K562 (cell line): ENCODE data around the gene SGMS1. TPM values are rescaled to one million over a fixed set of nuclear protein-coding genes. Genes with fewer than 3 reads are reported as not detected.

ENCODE experiments used
- ATF1 ChIP-seq, 2 experiments: fragments of 450-650 bp in 1 of 2; IDR thresholded peaks; 2 replicates each; pipeline ENCODE4 v1.6.1; 2016; ENCODE audit warnings: missing compliant biosample characterization in 1 of 2, missing genetic modification characterization in 1 of 2
- BRF1 ChIP-seq: IDR thresholded peaks from 3 replicates; pipeline ENCODE4 v1.6.1; 2011; ENCODE audit warnings: borderline replicate concordance, mild to moderate bottlenecking; ENCODE audit not compliant: insufficient read length; ENCODE audit errors: extremely low read depth
- C11orf30 ChIP-seq: fragments of 450-650 bp; IDR thresholded peaks from 2 replicates; pipeline ENCODE4 v1.6.1; 2016; ENCODE audit warnings: low read depth, mild to moderate bottlenecking
- ESRRA ChIP-seq: fragments of 450-650 bp; IDR thresholded peaks from 2 replicates; pipeline ENCODE4 v1.6.1; 2014; ENCODE audit warnings: low read depth, mild to moderate bottlenecking, moderate library complexity, borderline replicate concordance
- FOS ChIP-seq: IDR thresholded peaks from 3 replicates; pipeline ENCODE4 v1.6.1; 2011; ENCODE audit not compliant: insufficient read length; ENCODE audit errors: extremely low read depth
- GABPB2 ChIP-seq: fragments of 250-450 bp; sonication (Bioruptor Pico); conservative IDR thresholded peaks from 2 replicates; pipeline ENCODE4 v1.5.1; 2021; ENCODE audit warnings: mild to moderate bottlenecking
- KDM5B ChIP-seq: fragments of 200-600 bp; sonication (generic); IDR thresholded peaks from 2 replicates; pipeline ENCODE4 v1.6.1; 2012; ENCODE audit warnings: low read depth, mild to moderate bottlenecking, moderate library complexity, low read length, control low read depth, inconsistent platforms; ENCODE audit not compliant: insufficient replicate concordance
- MECOM ChIP-seq: fragments of 250-450 bp; sonication (Bioruptor Pico); IDR thresholded peaks from 2 replicates; pipeline ENCODE4 v1.8.0; 2022; ENCODE audit warnings: inconsistent platforms
- MYBL2 ChIP-seq, 2 experiments: fragments of 450-650 bp in 1 of 2; sonication (generic) in 1 of 2; formaldehyde crosslinking in 1 of 2; IDR thresholded peaks; 2 replicates each; pipeline versions ENCODE4 v1.6.1 to v1.8.1; 2017 to 2022; ENCODE audit warnings: borderline replicate concordance in 1 of 2, inconsistent platforms in 1 of 2, low read depth in 1 of 2, mild to moderate bottlenecking in 1 of 2, missing genetic modification reagents in 1 of 2, moderate library complexity in 1 of 2
- MYC ChIP-seq, 2 experiments: fragments of 250-450 bp in 1 of 2; sonication (Bioruptor Pico) in 1 of 2; IDR thresholded peaks; 2 replicates each; pipeline versions ENCODE4 v1.5.1 to v1.6.1; 2012 to 2021; ENCODE audit warnings: low read depth in 2 of 2, borderline replicate concordance in 1 of 2, improper control_type of control experiment in 1 of 2, low read length in 1 of 2, mild to moderate bottlenecking in 1 of 2, moderate library complexity in 1 of 2
- NCOA6 ChIP-seq: fragments of 450-650 bp; IDR thresholded peaks from 2 replicates; pipeline ENCODE4 v1.6.1; 2017; ENCODE audit warnings: mild to moderate bottlenecking
- RAD51 ChIP-seq: fragments of 450-650 bp; IDR thresholded peaks from 2 replicates; pipeline ENCODE4 v1.7.1; 2016; ENCODE audit warnings: low read depth, mild to moderate bottlenecking, borderline replicate concordance
- TEAD4 ChIP-seq, 2 experiments: sonication (generic) in 1 of 2; formaldehyde crosslinking in 1 of 2; IDR thresholded peaks; 2 replicates each; pipeline versions ENCODE4 v1.6.1 to v1.8.0; 2012 to 2022; ENCODE audit warnings: borderline replicate concordance in 1 of 2, inconsistent platforms in 1 of 2, low read length in 1 of 2, mild to moderate bottlenecking in 1 of 2, missing genetic modification reagents in 1 of 2
- TOE1 ChIP-seq, 2 experiments: fragments of 450-650 bp in 1 of 2; sonication (generic) in 1 of 2; formaldehyde crosslinking in 1 of 2; IDR thresholded peaks; 2 replicates each; pipeline versions ENCODE4 v1.7.1 to v1.8.0; 2016 to 2022; ENCODE audit warnings: borderline replicate concordance in 2 of 2, mild to moderate bottlenecking in 2 of 2, antibody characterized with exemption in 1 of 2, inconsistent platforms in 1 of 2, low read depth in 1 of 2, missing genetic modification reagents in 1 of 2, moderate library complexity in 1 of 2
- U2AF1 ChIP-seq: fragments of 200-400 bp; formaldehyde crosslinking; optimal IDR thresholded peaks from 2 replicates; pipeline ENCODE3; 2017; ENCODE audit warnings: mild to moderate bottlenecking, low read depth, low read length, moderate library complexity
- ZNF143 ChIP-seq: sonication (generic); formaldehyde crosslinking; IDR thresholded peaks from 2 replicates; pipeline ENCODE4 v1.9.0; 2022; ENCODE audit warnings: mild to moderate bottlenecking, missing genetic modification reagents
- ZNF253 ChIP-seq: fragments of 250-450 bp; sonication (Bioruptor Pico); conservative IDR thresholded peaks from 2 replicates; pipeline ENCODE4 v1.6.1; 2021; ENCODE audit warnings: mild to moderate bottlenecking
- ZNF354B ChIP-seq: fragments of 250-450 bp; sonication (Bioruptor Pico); IDR thresholded peaks from 2 replicates; pipeline ENCODE4 v1.4.0; 2020
- ZNF449 ChIP-seq: fragments of 250-450 bp; sonication (Bioruptor Pico); IDR thresholded peaks from 2 replicates; pipeline ENCODE4 v1.8.0; 2022; ENCODE audit warnings: moderate library complexity, mild to moderate bottlenecking, inconsistent platforms
- ZNF699 ChIP-seq: fragments of 250-450 bp; sonication (Bioruptor Pico); IDR thresholded peaks from 2 replicates; pipeline ENCODE4 v1.8.0; 2021; ENCODE audit warnings: mild to moderate bottlenecking, moderate library complexity; ENCODE audit not compliant: insufficient replicate concordance
- ZNF830 ChIP-seq: fragments of 250-450 bp; sonication (Bioruptor Pico); IDR thresholded peaks from 2 replicates; pipeline ENCODE4 v1.5.0; 2021; ENCODE audit warnings: mild to moderate bottlenecking
- polyA plus RNA-seq, 8 experiments: library from polyadenylated mRNA; depleted of rRNA in 4 of 8; stranded (reverse) in 5 of 8; unstranded in 3 of 8; fragments of >200 nt; fragmentation: Nextera tagmentation in 2 of 8; fragmentation: Illumina TruSeq in 1 of 8; extraction: Ambion mirVana in 2 of 8; extraction: Trizol in 1 of 8; gene quantifications; 2 replicates each; pipeline versions ENCODE4 v1.2.1 to v1.2.3, GENCODE V29; 2011 to 2014; ENCODE audit warnings: inconsistent platforms in 1 of 8, missing spikeins in 1 of 8
- total RNA-seq, 7 experiments: library from RNA; depleted of rRNA in 6 of 7; stranded (reverse); fragments of >200 nt in 6 of 7; fragmentation: Illumina TruSeq in 2 of 7; extraction: Trizol in 2 of 7; gene quantifications; 2 replicates each; pipeline versions ENCODE4 v1.2.1 to v1.2.3, GENCODE V29; 2011 to 2021; ENCODE audit warnings: low replicate concordance in 1 of 7
- TF ChIP-seq, protein P1 (sequence below), 2 experiments: fragments of 450-650 bp; IDR thresholded peaks; 2 replicates each; pipeline ENCODE4 v1.6.1; 2016
- TF ChIP-seq, protein P2 (sequence below): fragments of 200-400 bp; formaldehyde crosslinking; IDR thresholded peaks from 2 replicates; pipeline ENCODE4 v1.6.1; 2017; ENCODE audit warnings: mild to moderate bottlenecking, low read depth, low read length, moderate library complexity

The SGMS1 gene
- total and polyA plus RNA-seq, 9 of the 15 experiments (the other 6 are each of a cell fraction or from before 2014, with no cell fraction given), result 22.6 to 232 (median 82.2) TPM

GRCh38 chr10:50561816-50562215 is 61.9 kb downstream of the SGMS1 start (continued):
- TF ChIP-seq MECOM (CRISPR knock-in tag) (no peak), BRF1 (no peak), ZNF143 (CRISPR knock-in tag) (no peak), NCOA6 (no peak), FOS (no peak), ZNF354B (CRISPR knock-in tag) (no peak), ATF1 (CRISPR knock-in tag; IDR thresholded peaks at IDR 0.05) (no peak), ATF1 (tag; IDR thresholded peaks at IDR 0.05) (no peak), ESRRA (no peak), ZNF253 (CRISPR knock-in tag) (no peak), U2AF1 (no peak), MYBL2 (IDR thresholded peaks at IDR 0.05; ENCODE audit: low read depth) (no peak; the same call in 1 of the 2 replicates), MYBL2 (CRISPR knock-in tag; IDR thresholded peaks at IDR 0.05; ENCODE audit: borderline replicate concordance) (no peak), TEAD4 (IDR thresholded peaks at IDR 0.05; ENCODE audit: low read length) (no peak), TEAD4 (CRISPR knock-in tag; IDR thresholded peaks at IDR 0.05; ENCODE audit: borderline replicate concordance) (no peak), MYC (IDR thresholded peaks at IDR 0.05; ENCODE audit: low read depth, low read length) (0 out of 2 replicates have a peak, but pooled peaks have one; percentile 25), MYC (CRISPR knock-in tag; IDR thresholded peaks at IDR 0.05; ENCODE audit: borderline replicate concordance, low read depth) (no peak), KDM5B (no peak), RAD51 (no peak), ZNF830 (CRISPR knock-in tag) (no peak), C11orf30 (peak; percentile 60), ZNF699 (CRISPR knock-in tag) (no peak), ZNF449 (CRISPR knock-in tag) (no peak), TOE1 (IDR thresholded peaks at IDR 0.05; ENCODE audit: borderline replicate concordance) (no peak), TOE1 (CRISPR knock-in tag; IDR thresholded peaks at IDR 0.05; ENCODE audit: borderline replicate concordance, low read depth) (no peak), GABPB2 (CRISPR knock-in tag) (no peak)
- TF ChIP-seq, protein P1, sequence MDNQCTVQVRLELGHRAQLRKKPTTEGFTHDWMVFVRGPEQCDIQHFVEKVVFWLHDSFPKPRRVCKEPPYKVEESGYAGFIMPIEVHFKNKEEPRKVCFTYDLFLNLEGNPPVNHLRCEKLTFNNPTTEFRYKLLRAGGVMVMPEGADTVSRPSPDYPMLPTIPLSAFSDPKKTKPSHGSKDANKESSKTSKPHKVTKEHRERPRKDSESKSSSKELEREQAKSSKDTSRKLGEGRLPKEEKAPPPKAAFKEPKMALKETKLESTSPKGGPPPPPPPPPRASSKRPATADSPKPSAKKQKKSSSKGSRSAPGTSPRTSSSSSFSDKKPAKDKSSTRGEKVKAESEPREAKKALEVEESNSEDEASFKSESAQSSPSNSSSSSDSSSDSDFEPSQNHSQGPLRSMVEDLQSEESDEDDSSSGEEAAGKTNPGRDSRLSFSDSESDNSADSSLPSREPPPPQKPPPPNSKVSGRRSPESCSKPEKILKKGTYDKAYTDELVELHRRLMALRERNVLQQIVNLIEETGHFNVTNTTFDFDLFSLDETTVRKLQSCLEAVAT (IDR thresholded peaks at IDR 0.05), result no peak
- TF ChIP-seq, protein P2, sequence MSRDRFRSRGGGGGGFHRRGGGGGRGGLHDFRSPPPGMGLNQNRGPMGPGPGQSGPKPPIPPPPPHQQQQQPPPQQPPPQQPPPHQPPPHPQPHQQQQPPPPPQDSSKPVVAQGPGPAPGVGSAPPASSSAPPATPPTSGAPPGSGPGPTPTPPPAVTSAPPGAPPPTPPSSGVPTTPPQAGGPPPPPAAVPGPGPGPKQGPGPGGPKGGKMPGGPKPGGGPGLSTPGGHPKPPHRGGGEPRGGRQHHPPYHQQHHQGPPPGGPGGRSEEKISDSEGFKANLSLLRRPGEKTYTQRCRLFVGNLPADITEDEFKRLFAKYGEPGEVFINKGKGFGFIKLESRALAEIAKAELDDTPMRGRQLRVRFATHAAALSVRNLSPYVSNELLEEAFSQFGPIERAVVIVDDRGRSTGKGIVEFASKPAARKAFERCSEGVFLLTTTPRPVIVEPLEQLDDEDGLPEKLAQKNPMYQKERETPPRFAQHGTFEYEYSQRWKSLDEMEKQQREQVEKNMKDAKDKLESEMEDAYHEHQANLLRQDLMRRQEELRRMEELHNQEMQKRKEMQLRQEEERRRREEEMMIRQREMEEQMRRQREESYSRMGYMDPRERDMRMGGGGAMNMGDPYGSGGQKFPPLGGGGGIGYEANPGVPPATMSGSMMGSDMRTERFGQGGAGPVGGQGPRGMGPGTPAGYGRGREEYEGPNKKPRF, result no peak
